GM19395 (cell line): ENCODE data around the gene SFXN5.

Experiments used
- ATAC-seq: cut with Tn5 transposase; IDR thresholded peaks from one replicate; pipeline ENCODE4 v1.9.1; 2021; ENCODE audit warnings: mild to moderate bottlenecking, moderate library complexity; ENCODE audit not compliant: unreplicated experiment

SFXN5 gene

DNA sequence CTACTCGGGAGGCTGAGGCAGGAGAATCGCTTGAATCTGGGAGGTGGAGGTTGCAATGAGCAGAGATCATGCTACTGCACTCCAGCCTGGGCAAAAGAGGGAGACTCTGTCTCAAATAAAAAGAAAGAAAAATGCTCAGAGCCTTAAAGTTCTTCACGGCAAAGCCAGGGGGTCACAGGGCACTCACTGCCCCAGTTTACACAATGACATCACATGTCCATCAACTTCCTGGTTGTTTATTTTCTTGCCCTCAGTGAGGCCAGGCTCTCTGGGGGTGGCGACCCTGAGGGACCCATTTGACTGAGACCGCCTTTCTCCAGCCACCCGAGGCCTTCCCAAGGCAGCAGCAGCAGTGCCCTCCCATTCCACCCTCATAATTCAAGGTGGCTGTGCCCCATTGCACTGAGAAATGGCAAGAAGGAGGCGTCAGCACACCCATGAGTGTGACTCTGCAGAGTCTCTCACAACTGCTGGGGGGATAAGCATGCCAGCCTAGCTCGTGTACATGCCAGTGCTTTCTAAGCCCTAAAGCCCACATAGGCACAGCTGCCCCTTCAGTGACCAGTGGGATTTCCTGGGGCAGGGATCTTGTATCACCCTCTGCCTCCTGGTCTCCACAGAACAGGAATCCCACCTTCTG lies 50.0 kb downstream of the SFXN5 start:
- ATAC-seq: no peak

DNA sequence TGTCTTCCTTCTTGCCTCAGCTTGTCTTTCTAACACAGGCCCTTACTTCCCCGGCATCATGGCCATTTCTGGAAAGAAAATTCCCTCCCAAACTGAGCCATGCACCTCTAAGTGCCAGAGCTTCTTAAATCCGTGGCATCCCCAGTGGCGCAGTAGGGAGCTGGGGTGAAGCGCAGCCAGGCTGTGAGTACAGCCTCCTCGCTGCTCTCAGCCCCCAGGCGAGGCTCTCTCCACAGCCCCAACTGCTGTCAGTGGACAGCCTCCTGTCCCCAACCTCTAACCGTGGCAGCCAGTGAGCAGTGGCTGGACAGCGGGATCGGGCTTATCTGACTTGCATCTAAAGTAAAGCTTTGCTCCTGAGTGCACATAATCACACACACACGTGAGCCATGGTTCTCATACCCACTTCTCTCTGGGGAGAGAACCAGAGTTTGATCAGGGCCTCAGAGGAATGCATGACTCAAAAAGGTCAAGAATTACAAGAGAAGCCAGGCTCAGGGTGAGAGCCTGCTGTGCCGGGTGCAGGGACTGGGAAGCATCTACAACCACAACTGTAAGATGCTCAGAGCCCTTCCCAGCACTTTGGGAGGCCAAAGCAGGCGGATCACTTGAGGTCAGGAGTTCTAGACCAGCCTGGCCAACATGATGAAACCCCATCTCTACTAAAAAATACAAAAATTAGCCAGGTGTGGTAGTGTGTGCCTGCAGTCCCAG lies 50.7 kb downstream of the SFXN5 start:
- ATAC-seq: no peak

DNA sequence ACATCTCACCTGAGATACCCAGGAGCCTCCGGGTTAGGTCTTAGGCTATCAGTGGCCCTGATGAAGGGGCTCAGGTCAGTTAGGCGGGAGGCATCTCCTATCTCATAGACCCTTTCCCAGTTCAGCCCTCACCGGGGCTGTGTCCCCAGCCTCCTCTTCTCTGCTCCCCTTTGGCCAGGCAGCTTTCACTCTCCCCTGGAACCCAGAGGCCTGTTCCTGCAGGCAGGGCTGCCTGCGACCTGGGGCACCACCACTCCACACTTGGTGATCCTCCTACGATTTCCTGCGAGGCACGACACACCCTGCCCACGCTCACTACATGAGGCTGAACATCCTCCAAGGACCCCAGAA lies 51.2 kb downstream of the SFXN5 start:
- ATAC-seq: no peak

DNA sequence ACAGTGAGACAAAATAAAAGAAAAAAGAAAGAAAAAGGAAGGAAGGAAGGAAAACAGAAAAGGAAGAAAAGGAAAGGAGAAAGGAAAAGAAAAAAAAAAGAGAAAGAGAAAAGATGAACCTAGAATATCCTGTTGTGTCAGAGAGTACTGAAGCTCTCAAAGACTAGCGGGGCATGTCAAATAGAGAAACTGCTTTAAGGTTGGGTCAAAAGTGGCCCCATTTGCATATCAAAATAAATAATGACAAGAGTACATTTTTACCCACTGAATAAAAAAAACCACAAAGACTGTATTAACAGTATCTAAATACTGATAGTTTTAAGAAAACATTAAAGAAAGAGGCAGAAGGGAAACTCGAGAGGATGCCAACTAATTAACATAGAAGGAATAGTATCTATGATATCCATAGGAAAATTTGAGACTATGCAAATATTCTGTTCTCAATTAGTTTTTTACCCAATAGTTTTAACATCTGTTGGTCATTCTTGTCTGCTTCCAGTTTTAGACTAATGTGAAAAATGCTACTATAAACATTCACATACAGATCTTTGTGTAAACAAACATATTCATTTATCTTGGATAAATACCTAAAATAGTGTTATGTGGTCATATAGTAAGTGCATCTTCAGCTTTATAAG lies 53.2 kb downstream of the SFXN5 start:
- no peak for ATAC-seq

DNA sequence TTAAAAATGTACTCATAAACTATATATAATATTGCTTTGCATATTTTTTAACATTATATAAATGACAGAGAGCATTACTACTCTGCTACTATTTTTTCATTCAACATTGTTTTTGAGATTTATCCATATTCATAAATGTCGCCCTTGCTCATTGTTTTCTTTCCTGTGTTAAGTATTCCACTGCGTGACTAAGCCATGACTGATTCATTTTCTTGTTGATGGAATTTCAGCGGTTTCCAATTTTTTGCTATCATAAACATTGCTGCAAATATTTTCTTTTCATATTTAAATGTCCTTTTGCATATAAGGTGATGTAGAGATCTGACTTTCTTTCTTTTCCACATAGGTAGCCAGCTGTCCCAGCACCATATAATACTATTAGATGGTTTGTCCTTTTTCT lies 57.6 kb downstream of the SFXN5 start:
- ATAC-seq: no peak

DNA sequence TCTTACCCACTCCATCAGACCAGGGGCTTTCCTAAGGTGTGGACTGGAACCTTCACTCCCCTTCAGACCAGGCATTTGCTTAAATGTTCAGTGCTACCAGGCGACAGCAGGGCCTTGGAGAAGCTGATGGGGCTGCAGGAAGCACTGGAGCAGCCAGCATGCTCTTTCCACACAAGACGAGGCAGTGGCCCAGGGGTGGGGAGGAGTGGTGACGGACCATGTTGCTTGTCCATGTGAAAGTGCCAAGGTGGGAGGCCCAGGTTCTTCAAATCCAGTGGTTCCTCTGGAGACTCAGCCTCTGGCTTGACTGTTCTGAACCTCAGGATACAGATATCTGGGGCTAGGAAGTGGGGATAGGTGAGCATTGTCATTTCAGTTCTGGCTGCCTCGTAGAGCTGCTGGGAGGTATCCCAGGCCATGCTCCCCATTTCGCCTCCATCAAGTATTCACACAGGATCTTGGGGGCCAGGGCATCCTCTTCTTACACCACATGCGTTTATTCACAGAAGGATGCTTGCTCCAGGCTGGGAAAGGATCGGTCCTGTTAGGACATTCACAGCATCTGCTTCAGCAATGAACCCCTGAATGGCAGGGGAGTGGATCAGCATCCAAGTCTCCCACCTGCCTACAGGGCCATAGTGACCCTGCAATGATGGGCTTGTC lies 62.2 kb downstream of the SFXN5 start:
- ATAC-seq: no peak

DNA sequence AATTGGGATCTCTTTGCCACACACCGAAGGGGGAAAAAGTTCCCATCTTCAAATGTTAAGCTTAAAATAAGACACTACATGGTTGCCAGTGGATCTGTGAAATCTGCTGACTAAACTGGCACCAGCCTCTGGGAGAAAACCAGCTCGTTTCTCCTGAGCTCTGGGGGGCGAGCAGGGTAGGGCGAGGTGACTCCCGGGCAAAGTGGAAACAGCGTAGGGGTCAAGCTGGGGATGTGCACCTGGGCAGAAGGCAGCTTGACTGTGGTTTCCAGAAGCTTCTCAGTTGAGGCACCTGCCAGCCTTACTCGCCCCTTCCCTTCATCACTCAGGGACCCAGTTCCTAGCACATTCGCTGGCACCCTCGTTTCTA lies 62.8 kb downstream of the SFXN5 start:
- no peak for ATAC-seq

DNA sequence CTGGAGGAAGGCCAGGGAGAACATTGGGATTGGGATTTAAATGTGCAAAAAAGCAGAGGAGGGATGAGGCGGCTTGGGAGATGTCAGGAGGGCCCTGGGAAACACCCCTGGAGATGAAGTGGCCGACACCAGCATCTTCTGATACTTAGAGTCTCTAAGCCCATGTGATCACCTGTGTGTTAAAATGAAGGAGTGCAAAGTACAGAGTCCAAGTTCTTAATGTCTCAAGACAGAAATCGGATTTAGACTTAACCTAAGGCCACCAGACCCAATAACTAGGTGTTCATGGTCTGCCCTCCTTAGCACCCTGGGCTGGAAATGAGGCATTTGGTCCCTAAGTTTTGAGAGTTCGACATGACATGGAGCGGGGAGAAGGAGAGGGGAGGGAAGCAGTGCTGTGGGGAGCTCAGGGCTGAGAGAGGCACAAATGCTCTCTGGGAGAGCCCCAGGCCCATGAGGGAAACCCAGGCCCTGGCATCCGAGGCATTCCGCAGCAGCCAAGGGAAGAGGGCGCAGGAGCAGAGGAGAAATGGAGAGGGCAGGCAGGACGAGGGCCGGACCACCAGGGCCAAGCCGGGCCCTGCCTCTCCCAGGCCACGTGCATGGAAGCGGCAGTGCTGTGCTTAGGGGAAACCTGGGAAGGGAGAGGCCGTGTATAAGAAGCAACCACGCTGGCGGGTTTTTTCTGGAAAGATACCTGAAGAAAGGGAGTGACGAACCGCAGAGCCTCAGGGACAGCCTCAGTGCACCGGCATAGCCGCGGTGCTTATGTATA lies 63.3 kb downstream of the SFXN5 start:
- ATAC-seq: no peak

DNA sequence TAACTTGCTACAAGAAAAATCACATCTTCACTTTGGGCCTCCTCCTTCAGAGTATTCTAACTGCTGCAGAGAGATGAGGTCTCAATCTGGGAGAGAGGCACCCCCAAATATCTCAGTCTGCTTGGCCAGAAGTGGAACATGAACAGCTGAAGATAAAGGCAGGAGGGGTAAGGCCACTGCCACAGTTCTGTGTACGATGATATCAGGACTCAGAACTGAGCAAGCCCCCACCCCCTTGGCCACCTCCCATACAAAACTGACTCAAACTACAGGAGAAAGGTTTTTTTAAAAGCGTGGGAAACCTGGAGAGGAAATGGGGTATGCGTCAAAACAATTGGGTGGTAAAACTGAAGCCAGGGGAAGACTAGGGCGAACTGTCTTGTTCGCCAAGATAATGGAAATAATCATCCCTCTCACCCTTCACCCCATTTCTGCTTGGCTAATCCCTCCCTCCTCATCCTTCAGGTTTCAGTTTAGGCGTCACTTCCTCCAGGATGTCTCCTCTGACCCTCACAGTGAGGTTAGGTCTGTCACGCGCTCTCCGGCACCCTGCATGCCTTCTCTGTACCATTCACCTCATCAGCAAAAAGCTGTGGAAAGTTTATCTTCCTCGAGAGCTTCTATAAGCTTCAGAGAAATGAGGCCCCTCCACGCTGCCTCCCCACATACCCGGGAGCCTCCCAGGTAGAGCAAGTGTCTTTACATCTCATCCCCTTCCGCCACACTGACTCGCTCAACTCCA lies 64.4 kb downstream of the SFXN5 start:
- no peak for ATAC-seq

DNA sequence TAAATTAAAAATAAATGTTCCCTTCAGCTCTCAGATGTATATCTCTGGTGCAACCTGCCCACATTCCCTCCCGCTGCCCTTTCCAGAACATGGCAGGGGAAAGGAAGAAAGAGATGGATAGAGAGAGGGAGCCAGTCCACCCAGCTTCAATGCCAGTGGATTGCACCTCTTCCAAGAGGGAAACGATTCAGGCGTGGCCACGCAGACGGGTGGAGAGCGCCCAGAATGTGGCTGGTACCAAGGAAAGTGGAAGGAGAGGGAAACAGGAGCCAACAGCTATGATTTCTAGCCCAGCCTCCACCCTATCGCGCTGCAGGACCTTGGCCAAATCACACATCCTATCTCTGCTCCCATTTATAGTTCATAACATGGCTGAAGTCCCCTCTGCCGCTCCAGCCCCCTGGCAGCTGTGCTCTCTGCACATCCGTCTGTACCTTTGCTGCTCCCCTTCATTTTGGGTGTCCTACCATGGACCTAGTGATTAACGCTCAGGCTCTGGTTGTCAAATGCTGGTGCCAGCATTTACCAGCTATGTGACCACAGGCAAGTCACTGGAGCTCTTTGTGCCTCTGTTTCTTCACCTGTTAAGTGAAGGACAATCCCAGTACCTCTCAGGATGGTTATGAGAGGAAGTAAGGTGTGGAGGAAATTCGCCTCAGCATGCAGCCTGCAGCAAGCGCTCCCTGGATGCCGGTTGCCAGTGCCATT lies 66.5 kb downstream of the SFXN5 start:
- ATAC-seq: no peak

DNA sequence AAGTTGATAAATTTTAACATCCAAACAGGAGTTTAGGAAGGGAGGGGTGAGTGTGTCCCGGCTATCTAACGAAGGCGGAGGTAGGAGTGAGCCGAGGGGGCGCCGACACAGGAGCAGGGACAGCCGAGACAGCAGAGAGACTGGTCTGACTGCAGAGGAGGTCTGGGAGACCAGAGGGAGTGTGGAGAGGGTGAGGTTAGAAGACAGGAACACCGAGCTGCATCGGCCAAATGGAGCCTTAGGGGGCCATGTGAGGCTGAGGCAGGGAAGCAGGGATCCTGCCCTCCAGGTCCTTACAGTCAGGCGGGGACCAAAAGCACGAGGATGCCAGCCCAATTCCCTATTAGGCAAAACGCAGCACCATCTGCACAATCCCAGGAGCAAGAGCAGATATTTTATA lies 67.0 kb downstream of the SFXN5 start:
- no peak for ATAC-seq

DNA sequence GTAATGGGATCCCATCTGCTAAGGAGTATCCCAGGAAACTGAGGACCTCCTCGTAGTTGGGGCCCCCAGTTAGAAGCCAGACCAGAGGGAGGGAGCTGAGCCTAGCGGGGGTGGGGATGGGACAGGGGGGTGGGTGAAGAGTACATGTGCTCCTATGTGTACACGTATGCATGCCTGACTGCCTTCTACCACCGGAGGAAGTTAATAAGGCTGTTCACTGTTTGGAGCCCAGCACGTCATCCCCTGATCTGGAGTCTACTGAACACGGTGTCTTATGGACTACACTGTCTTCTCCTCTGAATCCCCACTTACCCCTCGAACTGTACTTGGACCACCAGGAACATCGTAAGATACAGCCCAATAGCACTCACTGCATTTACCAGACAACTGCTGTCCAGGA lies 68.5 kb downstream of the SFXN5 start:
- no peak for ATAC-seq

DNA sequence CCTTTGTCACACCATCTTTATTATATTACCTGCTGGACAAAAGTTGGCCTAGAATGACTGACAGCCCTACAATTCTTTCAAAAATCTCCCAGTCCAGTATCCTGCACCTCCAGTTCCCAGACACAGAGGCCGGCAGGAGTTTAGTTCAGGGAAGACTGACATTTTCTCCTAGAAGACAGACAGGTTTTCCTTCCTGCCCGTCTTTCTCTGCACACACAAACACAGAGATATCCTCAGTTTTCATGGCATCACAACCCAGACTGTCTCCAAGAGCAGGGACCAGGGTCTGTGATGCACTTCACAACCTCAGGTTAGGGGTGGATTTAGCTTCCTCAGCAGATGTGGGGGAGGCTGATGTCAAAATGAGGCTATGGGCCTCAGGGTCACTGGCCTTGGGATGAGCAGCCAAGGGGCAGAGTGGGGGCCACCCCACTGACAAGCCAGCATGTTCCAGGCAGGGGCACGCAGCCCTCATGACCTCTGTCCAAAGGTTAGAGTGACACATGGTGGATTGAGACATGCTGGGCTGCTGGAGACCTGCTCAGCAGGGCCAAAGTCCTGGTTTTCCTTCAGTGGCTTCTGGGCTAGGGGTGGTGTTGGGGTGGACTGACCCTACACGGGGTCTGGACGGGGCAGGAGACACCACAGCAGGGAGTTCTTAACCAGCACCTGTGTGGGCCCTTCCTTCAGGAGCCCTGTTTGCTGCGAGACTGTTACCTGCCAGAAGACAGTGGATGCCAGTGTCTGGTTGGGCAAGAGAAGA lies 70.5 kb downstream of the SFXN5 start:
- ATAC-seq: no peak

DNA sequence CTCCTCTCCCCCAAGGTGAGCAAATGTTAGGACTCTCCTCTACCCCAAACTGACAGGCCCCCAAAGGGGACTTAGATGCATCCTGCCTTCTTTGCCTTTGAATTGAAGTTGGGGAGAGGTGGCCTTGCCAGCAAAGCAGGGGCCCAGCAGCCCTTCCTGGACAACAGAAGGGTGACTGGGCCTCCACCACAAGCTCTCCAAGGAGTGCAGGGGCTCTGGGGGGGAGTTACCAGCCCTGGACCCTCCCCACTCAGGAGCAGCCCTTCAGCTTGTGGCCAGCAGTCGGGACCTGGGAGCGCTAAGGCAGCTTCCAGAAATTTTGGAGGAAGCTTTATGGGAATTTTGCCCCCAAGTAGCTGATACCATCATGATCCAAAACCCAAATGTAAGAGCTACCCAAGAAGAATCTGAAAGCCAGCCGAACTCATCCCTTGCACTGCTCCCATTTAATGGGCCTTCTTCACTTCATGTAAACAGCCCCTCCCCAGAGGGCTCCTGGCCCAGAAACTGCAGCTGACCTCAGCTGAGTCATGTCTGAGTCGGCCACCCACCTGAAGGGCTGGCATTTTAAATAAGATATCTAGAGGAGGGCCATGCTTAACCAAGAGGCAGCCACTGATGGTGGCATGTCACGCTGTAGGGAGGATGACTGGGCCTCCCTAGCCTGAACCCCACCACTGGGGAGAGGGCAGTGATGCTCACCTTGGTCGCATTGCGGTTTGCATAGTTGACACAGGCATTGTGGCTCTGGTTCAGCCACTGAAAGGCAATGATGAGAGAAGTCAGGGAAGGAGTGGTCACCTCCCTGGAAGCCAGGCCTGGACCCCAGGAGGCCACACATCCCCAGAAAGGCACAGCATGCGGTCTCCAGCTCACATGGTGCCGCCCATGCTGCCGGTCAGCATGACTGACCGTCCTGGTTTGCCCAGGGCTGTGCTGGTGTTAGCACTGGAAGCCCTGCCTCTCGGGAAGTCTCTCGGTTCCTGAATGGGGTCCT lies 71.5 kb downstream of the SFXN5 start:
- no peak for ATAC-seq

DNA sequence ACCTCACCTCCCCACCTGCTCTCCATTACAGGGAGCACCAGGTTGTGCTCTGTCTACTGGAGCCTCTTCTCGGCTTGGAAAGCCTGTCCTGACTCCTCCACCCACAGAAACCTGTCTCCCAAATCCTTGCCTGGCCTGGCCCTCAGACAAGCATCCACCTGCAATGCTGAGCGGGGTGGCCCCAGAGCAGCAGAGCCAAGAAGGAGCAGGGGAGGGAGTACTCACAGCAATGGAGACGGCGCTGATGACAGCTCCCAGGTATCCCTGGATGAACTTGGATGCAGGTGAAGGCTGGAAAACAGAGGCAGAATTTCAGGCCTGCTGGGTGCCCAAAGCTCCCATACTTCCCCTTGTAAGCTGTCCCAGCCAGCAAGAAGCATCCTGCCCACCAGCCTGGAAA lies 72.8 kb downstream of the SFXN5 start:
- no peak for ATAC-seq

DNA sequence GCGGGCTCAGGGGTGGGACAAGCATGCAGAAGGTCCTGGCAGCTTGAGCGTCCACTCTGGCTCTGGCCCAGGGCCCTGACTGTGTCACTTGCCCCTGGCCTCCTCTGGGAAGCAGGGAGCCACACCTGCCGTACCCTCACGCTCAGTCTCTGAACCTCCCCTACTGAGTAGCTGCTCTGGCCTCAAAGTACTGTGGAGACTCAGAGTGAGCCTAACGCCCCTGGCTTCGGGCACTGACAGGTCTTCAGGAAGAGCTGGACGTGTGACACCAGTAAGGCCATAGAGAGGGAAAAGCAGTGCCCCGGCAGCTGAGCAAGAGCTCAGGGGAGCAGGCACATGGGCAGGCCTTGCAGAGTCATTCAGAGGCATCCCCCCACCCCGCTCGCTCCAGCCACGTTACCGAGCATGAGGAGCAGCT lies 73.3 kb downstream of the SFXN5 start:
- no peak for ATAC-seq

DNA sequence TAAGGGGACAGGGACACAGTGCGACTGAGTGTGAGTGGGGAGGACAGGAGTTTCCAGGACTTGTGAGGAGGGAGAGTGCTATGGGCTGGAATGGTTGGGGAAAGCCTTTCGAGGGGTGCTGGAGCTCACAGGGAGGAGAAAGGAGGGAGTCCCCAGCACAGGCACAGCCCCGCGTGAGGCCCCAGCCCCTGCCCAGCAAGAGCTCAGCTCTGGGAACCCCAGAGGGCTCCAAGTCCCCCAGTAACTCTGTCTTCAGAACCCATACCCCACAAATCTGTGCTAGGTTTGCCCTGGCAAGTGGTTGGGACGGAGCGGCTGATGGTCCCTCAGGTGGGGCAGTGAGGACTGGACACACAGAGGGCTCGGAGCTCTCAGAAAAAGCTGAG lies 75.4 kb downstream of the SFXN5 start:
- no peak for ATAC-seq
